GM21423 (cell line): Measurements from ENCODE around the gene MVB12B.

ENCODE experiments used
- ATAC-seq: cut with Tn5 transposase; IDR thresholded peaks from one replicate; pipeline ENCODE4 v1.9.1; 2021; ENCODE audit warnings: mild to moderate bottlenecking, moderate library complexity; ENCODE audit not compliant: unreplicated experiment

MVB12B gene

GRCh38 chr9:126357074-126357473 lies 30.4 kb downstream of the MVB12B start:
- ATAC-seq = no peak

GRCh38 chr9:126360073-126360472 lies 33.4 kb downstream of the MVB12B start:
- ATAC-seq = no peak

- no peak for ATAC-seq
These were observed 35.2 kb downstream of the MVB12B start for GRCh38 chr9:126361810-126362238.

GRCh38 chr9:126363250-126363649 lies 36.6 kb downstream of the MVB12B start:
- no peak for ATAC-seq

GRCh38 chr9:126363847-126364671 lies 37.4 kb downstream of the MVB12B start:
- ATAC-seq = no peak

GRCh38 chr9:126365780-126366179 lies 39.2 kb downstream of the MVB12B start:
- no peak for ATAC-seq

GRCh38 chr9:126366366-126367011 lies 39.9 kb downstream of the MVB12B start:
- ATAC-seq = no peak

- ATAC-seq = no peak
These were observed 40.5 kb downstream of the MVB12B start for GRCh38 chr9:126367139-126367538.

- no peak for ATAC-seq
These were observed 41.0 kb downstream of the MVB12B start for GRCh38 chr9:126367616-126368015.

GRCh38 chr9:126368020-126368419 lies 41.4 kb downstream of the MVB12B start:
- no peak for ATAC-seq

- ATAC-seq = no peak
These were observed 44.6 kb downstream of the MVB12B start for GRCh38 chr9:126371007-126371870.

GRCh38 chr9:126372716-126373115 lies 46.1 kb downstream of the MVB12B start:
- ATAC-seq = no peak

- no peak for ATAC-seq
These were observed 46.6 kb downstream of the MVB12B start for GRCh38 chr9:126373241-126373640.

GRCh38 chr9:126374366-126374781 lies 47.7 kb downstream of the MVB12B start:
- ATAC-seq = no peak

GRCh38 chr9:126375386-126375785 lies 48.8 kb downstream of the MVB12B start:
- no peak for ATAC-seq

- ATAC-seq = no peak
These were observed 49.9 kb downstream of the MVB12B start for GRCh38 chr9:126376311-126377175.

GRCh38 chr9:126377176-126377509 lies 50.5 kb downstream of the MVB12B start:
- no peak for ATAC-seq

GRCh38 chr9:126377536-126377935 lies 50.9 kb downstream of the MVB12B start:
- ATAC-seq = no peak

- ATAC-seq = no peak
These were observed 52.1 kb downstream of the MVB12B start for GRCh38 chr9:126378761-126379160.

GRCh38 chr9:126379661-126380360 lies 53.2 kb downstream of the MVB12B start:
- ATAC-seq = no peak
